ENCODE results near the gene SLC18B1.

Gene SLC18B1

DNA sequence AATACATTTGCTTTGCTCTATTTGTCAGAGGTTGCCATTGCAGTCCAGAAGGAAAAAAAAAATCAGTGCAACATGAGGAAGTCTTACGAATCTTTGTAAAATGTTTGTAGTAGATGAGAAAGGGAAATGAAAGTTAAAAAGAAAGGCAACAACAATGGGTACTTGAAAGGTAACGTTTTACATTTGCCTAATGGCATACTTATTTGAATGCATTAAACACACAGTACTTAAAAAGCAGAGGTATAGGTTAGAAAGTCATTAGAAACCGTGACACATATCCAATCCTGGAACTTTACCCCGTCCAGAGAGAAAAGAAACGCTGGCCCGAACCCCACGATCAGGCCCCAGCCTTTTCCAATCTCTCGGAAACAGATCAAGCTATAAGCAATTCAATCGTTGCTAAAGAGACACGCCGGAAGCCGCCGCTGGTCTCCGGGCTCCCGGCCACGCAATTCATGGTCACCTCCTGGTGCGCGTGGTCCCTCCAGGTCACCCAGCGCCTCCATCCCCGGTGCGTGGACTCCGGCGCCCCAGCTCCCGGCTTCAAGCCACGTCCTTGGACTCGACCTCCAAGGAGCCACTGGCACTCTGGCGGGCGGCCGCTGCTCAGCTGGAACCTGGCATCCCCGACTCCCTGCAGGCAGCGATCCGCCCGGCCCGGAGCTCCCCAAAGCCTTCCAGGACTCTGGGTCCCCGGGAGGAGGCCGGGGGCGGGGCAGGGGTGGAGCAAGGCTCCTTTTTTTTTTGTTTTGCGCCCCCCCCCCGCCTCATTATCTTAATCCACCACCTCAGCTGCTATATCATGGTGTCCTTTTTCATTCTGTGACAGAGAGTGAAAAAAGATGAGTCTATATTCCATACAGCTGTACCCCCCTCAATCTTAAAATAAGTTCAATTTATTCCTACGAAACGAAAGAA is at the start of gene SLC18B1:
TSS of gene SLC18B1 (minus strand) at position 687 of the 918 bp plus-strand sequence. CDS start at position 506, 181 bp downstream.
- peak; percentile 48 for DNase-seq

DNA sequence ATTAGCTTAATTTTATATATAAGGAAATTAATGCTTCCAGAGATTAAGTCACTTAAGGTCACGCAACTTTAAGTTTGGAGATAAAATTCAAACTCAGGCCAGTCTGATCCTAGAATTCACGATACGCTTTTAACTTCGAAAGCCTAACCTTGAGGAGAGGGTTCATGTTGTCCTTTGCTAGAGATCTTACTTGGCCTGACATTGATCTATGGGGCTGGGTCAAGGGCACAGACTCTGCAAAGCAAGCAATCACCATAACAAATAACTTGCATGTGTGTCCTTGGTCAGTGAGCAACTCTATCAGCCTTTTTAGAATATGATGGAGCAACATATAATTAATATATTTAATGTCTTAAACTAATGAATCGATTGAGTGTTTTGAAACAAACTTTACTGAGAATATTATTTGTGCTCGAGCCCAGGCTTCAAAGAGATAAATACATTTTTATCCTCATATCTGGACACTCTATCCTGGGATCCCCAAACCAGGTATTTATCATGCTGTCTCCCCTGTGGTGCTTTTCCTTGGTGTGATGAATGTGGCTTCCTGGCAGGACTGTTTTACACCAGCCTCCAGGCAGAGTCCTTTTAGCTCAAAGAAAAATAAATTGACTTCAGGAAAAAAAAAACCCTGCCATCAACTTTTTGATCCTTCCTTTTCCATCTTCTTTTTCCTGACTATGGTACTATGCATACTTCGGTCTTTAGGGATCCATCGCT is 45.0 kb upstream of the SLC18B1 start:
- no peak for DNase-seq

DNA sequence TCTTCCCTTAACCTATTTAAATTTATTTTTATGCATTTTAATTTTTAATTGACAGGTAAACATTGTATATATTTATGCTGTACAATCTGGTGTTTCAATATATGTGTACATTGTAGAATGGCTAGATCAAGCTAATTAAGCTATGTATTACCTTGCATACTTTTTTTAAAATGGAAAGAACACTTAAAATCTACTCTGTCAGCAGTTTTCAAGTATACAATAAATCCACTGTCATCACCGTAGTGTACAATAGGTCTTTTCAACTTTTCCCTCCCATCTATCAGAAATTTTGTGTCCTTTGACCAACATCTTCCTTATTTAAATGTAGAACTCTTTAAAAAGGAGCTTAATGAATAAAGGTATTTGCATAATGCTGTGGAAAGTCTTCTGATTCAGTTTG is 43.5 kb upstream of the SLC18B1 start:
- no peak for DNase-seq

- no peak for DNase-seq
These were observed 34.5 kb upstream of the SLC18B1 start for GRCh38 chr6:132832891-132833290.

DNA sequence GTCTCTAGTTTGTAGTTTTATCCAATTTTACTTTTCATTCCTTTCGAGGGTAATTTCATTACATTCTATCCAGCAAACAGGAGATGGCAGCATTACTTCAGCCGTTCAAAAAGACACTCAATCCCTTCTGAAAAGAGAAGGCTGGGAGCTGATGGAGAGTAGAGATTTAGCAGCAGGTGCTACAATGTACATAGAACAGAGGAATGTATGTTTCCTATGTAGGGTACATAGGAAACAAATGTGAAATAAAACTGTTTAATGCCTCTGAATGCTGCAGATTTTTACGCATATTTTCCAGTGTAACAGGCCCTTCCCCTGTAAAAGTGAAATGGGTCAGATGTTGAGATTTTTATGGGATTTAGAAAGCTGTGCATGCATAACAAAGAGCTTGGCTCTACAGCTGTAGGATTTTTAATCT is 31.9 kb upstream of the SLC18B1 start:
- DNase-seq, result no peak

DNA sequence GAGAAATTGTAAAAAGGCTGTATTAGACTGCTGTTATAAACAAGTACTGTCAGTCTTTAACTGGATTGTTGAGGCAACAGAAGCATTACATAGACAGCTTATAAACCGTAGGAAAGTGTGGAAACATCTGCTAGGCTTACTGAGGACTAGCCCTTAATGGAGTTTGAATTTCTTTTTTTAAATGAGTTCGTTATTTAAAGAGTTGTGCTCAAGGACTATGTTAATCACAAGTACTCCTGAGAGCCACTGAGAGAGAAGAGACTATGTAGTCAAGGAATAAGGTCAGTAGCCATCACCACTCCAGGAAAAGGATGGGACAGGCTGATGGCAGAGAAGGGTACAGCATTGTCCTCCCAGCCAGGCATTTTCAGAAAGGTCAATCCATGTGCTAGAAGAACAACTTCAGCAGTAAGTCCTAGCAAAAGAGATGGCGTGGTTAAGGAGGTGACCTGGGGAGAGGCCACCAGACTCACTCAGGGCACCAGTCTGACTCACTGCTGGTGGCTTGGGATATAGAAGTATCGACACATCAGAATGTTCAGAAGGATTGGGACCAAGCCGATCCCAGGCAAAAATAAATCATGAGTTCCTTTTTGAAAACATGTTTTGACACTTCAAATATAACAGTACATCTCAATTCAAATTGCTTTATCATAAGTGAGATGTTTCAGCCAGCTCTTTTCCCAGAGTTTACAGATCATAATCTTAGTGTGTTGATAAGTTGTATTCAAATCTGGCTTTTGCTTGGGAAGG is 22.4 kb upstream of the SLC18B1 start:
- no peak for DNase-seq

GRCh38 chr6:132819405-132820161 is 21.1 kb upstream of the SLC18B1 start:
- no peak for DNase-seq

GRCh38 chr6:132818404-132819359 is 20.2 kb upstream of the SLC18B1 start:
- DNase-seq, result no peak

GRCh38 chr6:132817554-132818403 is 19.3 kb upstream of the SLC18B1 start:
- DNase-seq, result no peak

DNA sequence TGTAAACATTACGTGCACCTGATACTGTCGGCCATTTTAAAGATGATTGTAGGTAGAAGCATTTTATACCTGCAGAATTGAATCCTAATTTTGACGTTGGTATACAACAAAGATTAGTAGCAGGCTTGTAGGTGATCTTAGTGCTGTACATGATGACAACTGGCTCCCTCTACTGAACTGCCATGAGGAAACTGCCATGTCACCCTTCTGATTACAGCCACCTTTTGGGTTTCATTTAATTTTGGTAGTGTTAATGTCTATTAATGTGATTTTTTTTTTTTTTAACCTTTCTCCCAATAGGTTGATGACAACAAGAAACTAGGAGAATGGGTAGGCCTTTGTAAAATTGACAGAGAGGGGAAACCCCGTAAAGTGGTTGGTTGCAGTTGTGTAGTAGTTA is 18.2 kb upstream of the SLC18B1 start:
- no peak for DNase-seq

GRCh38 chr6:132814716-132815570 is 16.5 kb upstream of the SLC18B1 start:
- no peak for DNase-seq

GRCh38 chr6:132813173-132813856 is 14.9 kb upstream of the SLC18B1 start:
- DNase-seq, result peak; percentile 17

GRCh38 chr6:132812756-132813172 is 14.3 kb upstream of the SLC18B1 start:
- no peak for DNase-seq

DNA sequence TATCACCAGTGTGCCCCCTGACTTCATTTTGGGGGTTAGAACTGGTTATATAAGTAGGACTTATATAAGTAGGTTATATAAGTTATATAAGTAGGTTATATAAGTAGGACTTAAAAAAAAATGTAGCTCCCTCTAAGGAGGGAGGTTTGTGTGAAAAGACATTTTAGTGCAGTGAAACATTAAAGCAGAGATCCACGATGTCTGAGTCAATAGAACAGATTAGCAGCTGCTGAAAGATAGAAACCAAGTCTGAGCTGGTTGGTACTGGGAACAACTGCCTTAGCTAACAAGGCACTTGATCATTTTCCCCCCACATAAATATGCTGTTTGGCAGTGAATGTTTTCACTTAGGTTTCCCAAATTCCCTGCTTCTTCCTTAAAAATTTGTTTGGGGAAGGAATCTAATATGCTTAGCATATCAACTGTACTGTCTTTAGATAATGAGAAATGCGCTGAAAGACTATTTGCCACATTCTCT is 13.9 kb upstream of the SLC18B1 start:
- DNase-seq, result no peak

DNA sequence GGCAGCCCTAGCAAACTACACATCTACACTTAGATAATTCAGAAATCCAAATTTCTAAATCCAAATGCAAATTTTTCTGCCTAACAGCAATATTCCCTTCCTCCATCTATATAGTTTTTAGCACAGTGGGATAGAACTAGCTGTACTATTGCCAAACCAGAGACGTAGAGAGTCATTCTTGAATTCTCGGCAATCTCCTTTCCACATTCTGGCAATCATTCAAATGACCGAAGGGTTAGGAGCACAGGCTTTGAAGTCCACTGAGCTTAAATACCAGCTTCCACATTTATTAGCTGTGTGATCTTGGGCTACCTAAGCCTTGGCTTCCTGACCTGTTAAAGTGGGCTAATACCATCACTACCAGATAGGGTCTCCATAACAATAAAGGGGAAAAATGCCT is 12.8 kb upstream of the SLC18B1 start:
- no peak for DNase-seq

DNA sequence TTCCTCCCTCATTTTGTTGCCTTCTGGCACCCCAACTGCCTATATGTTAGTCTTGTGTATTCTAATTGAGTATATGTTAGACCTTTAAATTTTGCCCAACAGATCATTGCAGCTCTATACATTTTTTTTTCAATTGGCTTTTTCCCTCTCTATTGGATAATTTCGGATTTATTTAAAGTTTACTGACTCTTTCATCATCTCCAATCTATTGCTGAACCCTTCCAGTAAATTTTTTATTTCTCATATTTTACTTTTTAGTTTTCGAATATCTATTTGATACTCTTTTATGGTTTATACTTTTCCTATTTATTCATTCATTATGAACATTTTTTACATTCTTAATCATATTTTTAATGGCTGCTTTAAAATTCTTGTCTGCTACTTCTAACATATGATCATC is 7.1 kb upstream of the SLC18B1 start:
- no peak for DNase-seq

DNA sequence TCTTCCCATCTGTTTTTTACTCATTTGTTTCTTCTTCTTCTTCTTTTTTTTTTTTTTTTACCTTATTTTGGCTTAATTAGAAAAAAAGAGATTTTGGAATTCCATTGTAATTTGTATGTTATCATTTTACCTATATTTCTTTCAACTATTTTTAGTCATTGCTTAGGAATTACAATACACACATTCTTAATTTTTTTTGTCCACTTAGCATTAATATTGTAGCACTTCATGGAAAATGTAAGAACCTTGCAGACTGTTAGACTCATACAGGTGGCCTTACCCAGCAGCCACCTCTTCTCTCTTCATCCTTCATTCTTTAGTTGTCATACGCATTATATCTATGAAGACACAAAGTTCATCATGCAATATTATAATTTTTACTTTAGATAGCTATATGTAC is 5.8 kb upstream of the SLC18B1 start:
- DNase-seq, result no peak

DNA sequence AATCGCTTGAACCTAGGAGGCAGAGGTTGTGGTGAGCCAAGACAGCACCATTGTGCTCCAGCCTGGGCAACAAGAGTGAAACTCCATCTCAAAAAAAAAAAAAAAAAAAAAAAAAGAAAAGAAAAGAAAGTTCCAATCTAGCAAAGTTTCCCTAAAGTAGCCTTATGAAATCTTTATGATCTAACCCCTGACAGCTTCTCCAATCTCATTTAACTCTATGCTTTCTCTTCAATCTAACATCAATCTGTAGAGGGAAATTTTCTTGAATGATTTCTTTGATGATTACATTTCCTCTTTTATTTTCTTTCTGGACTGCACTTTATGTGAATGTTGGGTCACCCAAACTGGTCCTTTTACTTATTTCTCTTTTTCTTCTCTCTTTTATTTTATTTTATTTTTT is 2.2 kb upstream of the SLC18B1 start:
- no peak for DNase-seq
